ENCODE measurements around the gene EPC2. TPM values are rescaled to one million over a fixed set of nuclear protein-coding genes. Genes with fewer than 3 reads are reported as not detected.

Gene EPC2
- polyA plus RNA-seq, 1 experiment, result 12.4 TPM

- DNase-seq (ENCODE audit: low read depth), result no peak
- ChIA-PET CTCF (interaction anchor here (1.1 to 1.4 kb wide), 3 partner anchors 9 to 14 kb away, joined by 3 read pairs; no protein-coding TSS in a partner anchor), POLR2A (no interaction called here)
- TF ChIP-seq CTCF (IDR thresholded peaks at IDR 0.05; ENCODE audit: insufficient read depth, low read depth, low read length), result no peak
- Histone ChIP-seq H3K27me3 (ENCODE audit: control insufficient read depth, insufficient read depth, low read length) (peaks cover 5% of the 10 kb centered on the region), H3K4me3 (ENCODE audit: low read depth, low read length) (no peak overlapping the region), H3K36me3 (ENCODE audit: control insufficient read depth, insufficient read depth, low read length) (no peaks in the 10 kb centered on the region)
These were observed 41.0 kb upstream of the EPC2 start for GRCh38 chr2:148603562-148603920.

GRCh38 chr2:148604927-148605326 is 39.6 kb upstream of the EPC2 start:
- ChIA-PET CTCF (interaction anchor here (0.9 kb wide), 1 partner anchor 9 kb away, joined by 4 read pairs; no protein-coding TSS in a partner anchor), POLR2A (no interaction called here)

GRCh38 chr2:148607566-148607965 is 37.0 kb upstream of the EPC2 start:
- CTCF ChIA-PET, result no interaction called here
- Histone ChIP-seq H3K4me3 (ENCODE audit: low read depth, low read length) (no peak overlapping the region), H3K36me3 (ENCODE audit: control insufficient read depth, insufficient read depth, low read length) (no peaks in the 10 kb centered on the region), H3K27me3 (ENCODE audit: control insufficient read depth, insufficient read depth, low read length) (no peaks in the 10 kb centered on the region)
- no peak for TF ChIP-seq CTCF (IDR thresholded peaks at IDR 0.05; ENCODE audit: insufficient read depth, low read depth, low read length)
- POLR2A ChIA-PET, result no interaction called here
- no peak for DNase-seq (ENCODE audit: low read depth)

More at GRCh38 chr2:148604927-148605326, 39.6 kb upstream of the EPC2 start:
- no peak for TF ChIP-seq CTCF (IDR thresholded peaks at IDR 0.05; ENCODE audit: insufficient read depth, low read depth, low read length)
- Histone ChIP-seq H3K36me3 (ENCODE audit: control insufficient read depth, insufficient read depth, low read length) (no peaks in the 10 kb centered on the region), H3K27me3 (ENCODE audit: control insufficient read depth, insufficient read depth, low read length) (peaks cover 5% of the 10 kb centered on the region), H3K4me3 (ENCODE audit: low read depth, low read length) (no peak overlapping the region)
- no peak for DNase-seq (ENCODE audit: low read depth)

GRCh38 chr2:148613231-148614013 is 31.1 kb upstream of the EPC2 start:
- POLR2A ChIA-PET, result interaction anchor here (0.6 kb wide), 1 partner anchor 141 kb away, joined by 12 read pairs; no protein-coding TSS in a partner anchor
- H3K4me3 ChIP-seq (ENCODE audit: low read depth, low read length), result no peak overlapping the region

GRCh38 chr2:148614014-148614321 is 30.6 kb upstream of the EPC2 start:
- CTCF ChIA-PET, result interaction anchor here (1.0 to 1.5 kb wide), 2 partner anchors 14 to 18 kb away, joined by 5 to 6 read pairs; no protein-coding TSS in a partner anchor
- no peak for TF ChIP-seq CTCF (IDR thresholded peaks at IDR 0.05; ENCODE audit: insufficient read depth, low read depth, low read length)

More at GRCh38 chr2:148613231-148614013, 31.1 kb upstream of the EPC2 start:
- H3K36me3 ChIP-seq (ENCODE audit: control insufficient read depth, insufficient read depth, low read length), result no peaks in the 10 kb centered on the region
- no peaks in the 10 kb centered on the region for H3K27me3 ChIP-seq (ENCODE audit: control insufficient read depth, insufficient read depth, low read length)
- no peak for DNase-seq (ENCODE audit: low read depth)
- TF ChIP-seq CTCF (IDR thresholded peaks at IDR 0.05; ENCODE audit: insufficient read depth, low read depth, low read length), result no peak
- CTCF ChIA-PET, result interaction anchor here (0.9 to 1.5 kb wide), 2 partner anchors 19 kb away, joined by 3 to 5 read pairs; no protein-coding TSS in a partner anchor

More at GRCh38 chr2:148614014-148614321, 30.6 kb upstream of the EPC2 start:
- H3K27me3 ChIP-seq (ENCODE audit: control insufficient read depth, insufficient read depth, low read length), result no peaks in the 10 kb centered on the region
- POLR2A ChIA-PET, result no interaction called here
- H3K36me3 ChIP-seq (ENCODE audit: control insufficient read depth, insufficient read depth, low read length), result no peaks in the 10 kb centered on the region
- DNase-seq (ENCODE audit: low read depth), result peak; percentile 9
- H3K4me3 ChIP-seq (ENCODE audit: low read depth, low read length), result no peak overlapping the region

All from BJ (cell line).